SK-N-SH (cell line): Measurements from ENCODE around the gene OAS2. TPM values are rescaled to one million over a fixed set of nuclear protein-coding genes. Genes with fewer than 3 reads are reported as not detected.

Source experiments
- CTCF ChIA-PET: fragments of 300-600, 350-600 bp; formaldehyde crosslinking; extraction: SDS; loops from one replicate; lab custom pipeline; 2021; lab: Yijun Ruan, JAX
- POLR2A ChIA-PET: fragments of 350-600 bp; sonication (Branson Sonifier 250); formaldehyde crosslinking; extraction: SDS; loops from one replicate; lab custom pipeline; 2020; ENCODE audit warnings: antibody characterized with exemption, inconsistent platforms; lab: Yijun Ruan, JAX
- DNase-seq: peaks from one replicate; pipeline ENCODE4 v3.0.0; 2012
- H2AFZ ChIP-seq: fragments of 200-600 bp; sonication (generic); 2 replicates; pipeline ENCODE4 v1.8.1; 2016; ENCODE audit warnings: antibody characterized with exemption, mild to moderate bottlenecking, low read depth
- H3F3A ChIP-seq: fragments of 200-600 bp; sonication (generic); replicated peaks from 2 replicates; pipeline ENCODE3; 2016; ENCODE audit warnings: antibody characterized with exemption, mild to moderate bottlenecking; ENCODE audit not compliant: insufficient read depth
- H3K27ac ChIP-seq, 2 experiments: fragments of 200-500 bp in 1 of 2; fragments of 200-600 bp in 1 of 2; sonication (Bioruptor generic) in 1 of 2; sonication (generic), shearing (Covaris generic) in 1 of 2; 2 replicates each; pipeline versions ENCODE4 v1.5.1 to v1.6.1; 2014 to 2016; ENCODE audit warnings: low read depth in 2 of 2, inconsistent platforms in 1 of 2, low read length in 1 of 2, mild to moderate bottlenecking in 1 of 2, mixed read lengths in 1 of 2
- H3K27me3 ChIP-seq: fragments of 200-600 bp; sonication (generic), shearing (Covaris generic); 2 replicates; pipeline ENCODE4 v1.6.1; 2016; ENCODE audit warnings: mixed run types; ENCODE audit not compliant: insufficient read depth
- H3K36me3 ChIP-seq, 2 experiments: fragments of 200-500 bp in 1 of 2; fragments of 200-600 bp in 1 of 2; sonication (Bioruptor generic) in 1 of 2; sonication (generic) in 1 of 2; replicated peaks in 1 of 2; 2 replicates each; pipeline versions ENCODE3 to v1.5.1; 2014 to 2016; ENCODE audit warnings: low read length in 1 of 2, mild to moderate bottlenecking in 1 of 2; ENCODE audit not compliant: insufficient read depth in 2 of 2, control insufficient read depth in 1 of 2
- H3K4me1 ChIP-seq, 2 experiments: fragments of 200-500 bp in 1 of 2; fragments of 200-600 bp in 1 of 2; sonication (Bioruptor generic) in 1 of 2; sonication (generic), shearing (Covaris generic) in 1 of 2; 2 replicates each; pipeline versions ENCODE4 v1.5.1 to v1.6.1; 2014 to 2016; ENCODE audit warnings: low read depth in 1 of 2, low read length in 1 of 2, mixed run types in 1 of 2; ENCODE audit not compliant: insufficient read depth in 2 of 2, control insufficient read depth in 1 of 2
- H3K4me2 ChIP-seq: fragments of 200-600 bp; sonication (generic), shearing (Covaris generic); 2 replicates; pipeline ENCODE4 v1.6.1; 2017; ENCODE audit warnings: mixed run types
- H3K4me3 ChIP-seq, 2 experiments: fragments of 200-500 bp in 1 of 2; fragments of 200-600 bp in 1 of 2; sonication (Bioruptor generic) in 1 of 2; sonication (generic), shearing (Covaris generic) in 1 of 2; 2 replicates each; pipeline versions ENCODE4 v1.5.1 to v1.8.1; 2014 to 2016; ENCODE audit warnings: low read depth in 2 of 2, inconsistent platforms in 1 of 2, low read length in 1 of 2, mild to moderate bottlenecking in 1 of 2, mixed read lengths in 1 of 2, moderate library complexity in 1 of 2
- H3K79me2 ChIP-seq: fragments of 200-600 bp; sonication (generic); 2 replicates; pipeline ENCODE4 v1.8.1; 2017; ENCODE audit warnings: mild to moderate bottlenecking; ENCODE audit not compliant: insufficient read depth
- H3K9ac ChIP-seq: fragments of 200-600 bp; sonication (generic); 2 replicates; pipeline ENCODE4 v1.6.1; 2017; ENCODE audit warnings: mixed run types
- H3K9me2 ChIP-seq: fragments of 200-600 bp; sonication (generic); 2 replicates; pipeline ENCODE4 v1.6.1; 2017; ENCODE audit warnings: mixed run types
- H3K9me3 ChIP-seq: fragments of 200-600 bp; sonication (generic); 2 replicates; pipeline ENCODE4 v1.6.1; 2017; ENCODE audit warnings: mixed run types, mild to moderate bottlenecking, moderate library complexity
- H4K20me1 ChIP-seq: fragments of 200-600 bp; sonication (generic); 2 replicates; pipeline ENCODE4 v1.6.1; 2017; ENCODE audit warnings: mild to moderate bottlenecking, mixed run types; ENCODE audit not compliant: insufficient read depth
- FOSL2 ChIP-seq: IDR thresholded peaks from 2 replicates; pipeline ENCODE4 v1.4.0; 2012; ENCODE audit warnings: low read depth, mild to moderate bottlenecking, moderate library complexity, borderline replicate concordance
- FOXJ3 ChIP-seq: sonication (generic); formaldehyde crosslinking; IDR thresholded peaks from 2 replicates; pipeline ENCODE4 v1.5.1; 2020; ENCODE audit warnings: mild to moderate bottlenecking, missing genetic modification reagents
- GATA2 ChIP-seq: sonication (generic); formaldehyde crosslinking; IDR thresholded peaks from 2 replicates; pipeline ENCODE4 v1.5.0; 2020; ENCODE audit warnings: mild to moderate bottlenecking, missing genetic modification reagents
- JUND ChIP-seq: IDR thresholded peaks from 2 replicates; pipeline ENCODE4 v1.4.0; 2012
- MEF2A ChIP-seq: IDR thresholded peaks from 2 replicates; pipeline ENCODE4 v1.4.0; 2012; ENCODE audit warnings: low read depth, borderline replicate concordance
- MXI1 ChIP-seq: IDR thresholded peaks from 2 replicates; pipeline ENCODE4 v1.6.1; 2012; ENCODE audit warnings: mild to moderate bottlenecking, low read depth, low read length, improper control_type of control experiment
- NFIC ChIP-seq: IDR thresholded peaks from 2 replicates; pipeline ENCODE4 v1.4.0; 2012; ENCODE audit warnings: borderline replicate concordance
- RCOR1 ChIP-seq: fragments of 150-350 bp; IDR thresholded peaks from 2 replicates; pipeline ENCODE4 v1.6.1; 2017; ENCODE audit warnings: antibody characterized with exemption, low read length
- SIN3A ChIP-seq: IDR thresholded peaks from 2 replicates; pipeline ENCODE4 v1.6.1; 2012; ENCODE audit warnings: low read depth, mild to moderate bottlenecking, low read length, moderate library complexity, borderline replicate concordance
- TAF1 ChIP-seq: IDR thresholded peaks from 2 replicates; pipeline ENCODE4 v1.6.1; 2012; ENCODE audit warnings: low read depth, mild to moderate bottlenecking, low read length, moderate library complexity, borderline replicate concordance
- YY1 ChIP-seq: IDR thresholded peaks from 2 replicates; pipeline ENCODE4 v1.4.0; 2012; ENCODE audit warnings: low read depth, mild to moderate bottlenecking
- WGBS: methylation state at CpG from one replicate; pipeline ENCODE4 v1.1.6; 2017; ENCODE audit warnings: low lambda C conversion rate; 5-methylcytosine and 5-hydroxymethylcytosine counted together
- polyA plus RNA-seq, 3 experiments: library from polyadenylated mRNA; depleted of rRNA; stranded (reverse); fragments of >200 nt; gene quantifications; 2 replicates each; pipeline ENCODE4 v1.2.3, GENCODE V29; 2012
- TF ChIP-seq, protein P1 (sequence below): IDR thresholded peaks from 2 replicates; pipeline ENCODE4 v1.4.0; 2012; ENCODE audit warnings: low read depth, borderline replicate concordance
- TF ChIP-seq, protein P2 (sequence below): IDR thresholded peaks from 2 replicates; pipeline ENCODE4 v1.6.1; 2012; ENCODE audit warnings: mild to moderate bottlenecking, low read depth, low read length, moderate library complexity
- TF ChIP-seq, protein P3 (sequence below): fragments of 150-350 bp; IDR thresholded peaks from 2 replicates; pipeline ENCODE4 v1.6.1; 2017; ENCODE audit warnings: antibody characterized with exemption, low read length, low read depth, borderline replicate concordance

The OAS2 gene
- polyA plus RNA-seq, 1 of the 3 experiments (the other 2 are of a cell fraction): not detected

- Histone ChIP-seq H3K27ac (no peak overlapping the region), H3K4me1 (peaks cover 0 to 4% of the 10 kb centered on the region in 2 experiments; a peak in 1 of 4 replicates), H3K36me3 (no peaks in the 10 kb centered on the region), H3K27me3 (no peaks in the 10 kb centered on the region; the same call in 1 of the 2 replicates), H3K9me3 (no peaks in the 10 kb centered on the region), H3K4me2 (no peak overlapping the region), H3K9me2 (no peaks in the 10 kb centered on the region), H3F3A (no peaks in the 10 kb centered on the region), H3K79me2 (no peaks in the 10 kb centered on the region), H4K20me1 (no peaks in the 10 kb centered on the region), H3K4me3 (no peak overlapping the region), H2AFZ (no peak overlapping the region)
- no peak for DNase-seq
- WGBS: 37% methylated on average over 4 of the region's 4 CpGs
- CTCF ChIA-PET: interaction anchor here (1.3 kb wide), 1 partner anchor 35 kb away, joined by 6 read pairs; no protein-coding TSS in a partner anchor
- TF ChIP-seq RCOR1 (no peak), NFIC (no peak), FOSL2 (no peak), MEF2A (no peak), MXI1 (no peak), SIN3A (no peak), JUND (no peak), YY1 (no peak), TAF1 (no peak), GATA2 (CRISPR knock-in tag) (no peak), FOXJ3 (CRISPR knock-in tag) (no peak)
- TF ChIP-seq, protein P1, sequence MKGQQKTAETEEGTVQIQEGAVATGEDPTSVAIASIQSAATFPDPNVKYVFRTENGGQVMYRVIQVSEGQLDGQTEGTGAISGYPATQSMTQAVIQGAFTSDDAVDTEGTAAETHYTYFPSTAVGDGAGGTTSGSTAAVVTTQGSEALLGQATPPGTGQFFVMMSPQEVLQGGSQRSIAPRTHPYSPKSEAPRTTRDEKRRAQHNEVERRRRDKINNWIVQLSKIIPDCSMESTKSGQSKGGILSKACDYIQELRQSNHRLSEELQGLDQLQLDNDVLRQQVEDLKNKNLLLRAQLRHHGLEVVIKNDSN: no peak
- TF ChIP-seq, protein P2, sequence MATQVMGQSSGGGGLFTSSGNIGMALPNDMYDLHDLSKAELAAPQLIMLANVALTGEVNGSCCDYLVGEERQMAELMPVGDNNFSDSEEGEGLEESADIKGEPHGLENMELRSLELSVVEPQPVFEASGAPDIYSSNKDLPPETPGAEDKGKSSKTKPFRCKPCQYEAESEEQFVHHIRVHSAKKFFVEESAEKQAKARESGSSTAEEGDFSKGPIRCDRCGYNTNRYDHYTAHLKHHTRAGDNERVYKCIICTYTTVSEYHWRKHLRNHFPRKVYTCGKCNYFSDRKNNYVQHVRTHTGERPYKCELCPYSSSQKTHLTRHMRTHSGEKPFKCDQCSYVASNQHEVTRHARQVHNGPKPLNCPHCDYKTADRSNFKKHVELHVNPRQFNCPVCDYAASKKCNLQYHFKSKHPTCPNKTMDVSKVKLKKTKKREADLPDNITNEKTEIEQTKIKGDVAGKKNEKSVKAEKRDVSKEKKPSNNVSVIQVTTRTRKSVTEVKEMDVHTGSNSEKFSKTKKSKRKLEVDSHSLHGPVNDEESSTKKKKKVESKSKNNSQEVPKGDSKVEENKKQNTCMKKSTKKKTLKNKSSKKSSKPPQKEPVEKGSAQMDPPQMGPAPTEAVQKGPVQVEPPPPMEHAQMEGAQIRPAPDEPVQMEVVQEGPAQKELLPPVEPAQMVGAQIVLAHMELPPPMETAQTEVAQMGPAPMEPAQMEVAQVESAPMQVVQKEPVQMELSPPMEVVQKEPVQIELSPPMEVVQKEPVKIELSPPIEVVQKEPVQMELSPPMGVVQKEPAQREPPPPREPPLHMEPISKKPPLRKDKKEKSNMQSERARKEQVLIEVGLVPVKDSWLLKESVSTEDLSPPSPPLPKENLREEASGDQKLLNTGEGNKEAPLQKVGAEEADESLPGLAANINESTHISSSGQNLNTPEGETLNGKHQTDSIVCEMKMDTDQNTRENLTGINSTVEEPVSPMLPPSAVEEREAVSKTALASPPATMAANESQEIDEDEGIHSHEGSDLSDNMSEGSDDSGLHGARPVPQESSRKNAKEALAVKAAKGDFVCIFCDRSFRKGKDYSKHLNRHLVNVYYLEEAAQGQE: no peak
- TF ChIP-seq, protein P3, sequence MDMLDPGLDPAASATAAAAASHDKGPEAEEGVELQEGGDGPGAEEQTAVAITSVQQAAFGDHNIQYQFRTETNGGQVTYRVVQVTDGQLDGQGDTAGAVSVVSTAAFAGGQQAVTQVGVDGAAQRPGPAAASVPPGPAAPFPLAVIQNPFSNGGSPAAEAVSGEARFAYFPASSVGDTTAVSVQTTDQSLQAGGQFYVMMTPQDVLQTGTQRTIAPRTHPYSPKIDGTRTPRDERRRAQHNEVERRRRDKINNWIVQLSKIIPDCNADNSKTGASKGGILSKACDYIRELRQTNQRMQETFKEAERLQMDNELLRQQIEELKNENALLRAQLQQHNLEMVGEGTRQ: no peak
- TF ChIP-seq, all 33 proteins: peak for 0
- H3K9ac ChIP-seq: no peak overlapping the region
- POLR2A ChIA-PET: no interaction called here
These were observed 49.4 kb downstream of the OAS2 start for GRCh38 chr12:113027726-113028125.
